ENCODE results near the gene PMAIP1.

Gene PMAIP1

GRCh38 chr18:59907660-59908059 is 7.9 kb downstream of the PMAIP1 start:
- no peak for DNase-seq (ENCODE audit: extremely low spot score)
- no peak for TF ChIP-seq BHLHE40 (IDR thresholded peaks at IDR 0.05; ENCODE audit: borderline replicate concordance)
- no peak for TF ChIP-seq SP1 (IDR thresholded peaks at IDR 0.05)
- TF ChIP-seq SUZ12 (IDR thresholded peaks at IDR 0.05), result no peak
- no peak for TF ChIP-seq L3MBTL2 (conservative IDR thresholded peaks at IDR 0.05)
- no peak for TF ChIP-seq FOXA1 (IDR thresholded peaks at IDR 0.05)
- no peak for TF ChIP-seq LEF1 (IDR thresholded peaks at IDR 0.05; ENCODE audit: borderline replicate concordance)
- no peak for TF ChIP-seq ARNT (IDR thresholded peaks at IDR 0.05)
- TF ChIP-seq FOXM1 (IDR thresholded peaks at IDR 0.05; ENCODE audit: borderline replicate concordance), result no peak
- no peak for TF ChIP-seq ELF4 (IDR thresholded peaks at IDR 0.05)
- no peak for TF ChIP-seq TARDBP (IDR thresholded peaks at IDR 0.05)
- no peak for TF ChIP-seq CTBP1 (IDR thresholded peaks at IDR 0.05; ENCODE audit: borderline replicate concordance)
- no peak for TF ChIP-seq NFRKB (IDR thresholded peaks at IDR 0.05)
- no peak for TF ChIP-seq PKNOX1 (IDR thresholded peaks at IDR 0.05)
- no peak for TF ChIP-seq ZNF384 (IDR thresholded peaks at IDR 0.05)
- TF ChIP-seq HDGF (IDR thresholded peaks at IDR 0.05; ENCODE audit: borderline replicate concordance), result no peak
- TF ChIP-seq FOXK2 (IDR thresholded peaks at IDR 0.05), result no peak
- CTCF ChIA-PET, result interaction anchor here (1.1 kb wide), 1 partner anchor 72 kb away, joined by 3 read pairs; no protein-coding TSS in a partner anchor
- POLR2A ChIA-PET, result interaction anchor here (1.6 kb wide), 1 partner anchor 11 kb away, joined by 4 read pairs; no protein-coding TSS in a partner anchor

- POLR2A ChIA-PET, result interaction anchor here (2.9 kb wide), 1 partner anchor 9 kb away, joined by 29 read pairs; the partner anchor contains the start of gene PMAIP1
- no peak for TF ChIP-seq NFRKB (IDR thresholded peaks at IDR 0.05)
- CTCF ChIA-PET, result no interaction called here
- no peak for DNase-seq (ENCODE audit: extremely low spot score)
Measured at GRCh38 chr18:59908799-59909198, 9.0 kb downstream of the PMAIP1 start.

- TF ChIP-seq SUZ12 (IDR thresholded peaks at IDR 0.05), result no peak
- TF ChIP-seq ARNT (IDR thresholded peaks at IDR 0.05), result no peak
- TF ChIP-seq CTBP1 (IDR thresholded peaks at IDR 0.05; ENCODE audit: borderline replicate concordance), result no peak
- no peak for TF ChIP-seq ZNF384 (IDR thresholded peaks at IDR 0.05)
- no peak for TF ChIP-seq ELF4 (IDR thresholded peaks at IDR 0.05)
- no peak for TF ChIP-seq HDGF (IDR thresholded peaks at IDR 0.05; ENCODE audit: borderline replicate concordance)
- TF ChIP-seq FOXA1 (IDR thresholded peaks at IDR 0.05), result no peak
- no peak for TF ChIP-seq FOXM1 (IDR thresholded peaks at IDR 0.05; ENCODE audit: borderline replicate concordance)
- no peak for TF ChIP-seq LEF1 (IDR thresholded peaks at IDR 0.05; ENCODE audit: borderline replicate concordance)
- no peak for TF ChIP-seq BHLHE40 (IDR thresholded peaks at IDR 0.05; ENCODE audit: borderline replicate concordance)
- no peak for TF ChIP-seq NFRKB (IDR thresholded peaks at IDR 0.05)
- TF ChIP-seq PKNOX1 (IDR thresholded peaks at IDR 0.05), result no peak
- TF ChIP-seq TARDBP (IDR thresholded peaks at IDR 0.05), result no peak
- TF ChIP-seq SP1 (IDR thresholded peaks at IDR 0.05), result no peak
- TF ChIP-seq FOXK2 (IDR thresholded peaks at IDR 0.05), result no peak
- TF ChIP-seq L3MBTL2 (conservative IDR thresholded peaks at IDR 0.05), result no peak
- ChIA-PET CTCF (no interaction called here), POLR2A (interaction anchor here (2.9 kb wide), 1 partner anchor 10 kb away, joined by 29 read pairs; the partner anchor contains the start of gene PMAIP1)
- no peak for DNase-seq (ENCODE audit: extremely low spot score)
Measured at GRCh38 chr18:59909289-59910036, 9.7 kb downstream of the PMAIP1 start.

- TF ChIP-seq LEF1 (IDR thresholded peaks at IDR 0.05; ENCODE audit: borderline replicate concordance), result no peak
- TF ChIP-seq SUZ12 (IDR thresholded peaks at IDR 0.05), result no peak
- TF ChIP-seq FOXA1 (IDR thresholded peaks at IDR 0.05), result no peak
- no peak for TF ChIP-seq FOXK2 (IDR thresholded peaks at IDR 0.05)
- TF ChIP-seq ELF4 (IDR thresholded peaks at IDR 0.05), result no peak
- ChIA-PET POLR2A (interaction anchor here (2.9 kb wide), 1 partner anchor 11 kb away, joined by 29 read pairs; the partner anchor contains the start of gene PMAIP1), CTCF (no interaction called here)
- DNase-seq (ENCODE audit: extremely low spot score), result no peak
Measured at GRCh38 chr18:59910967-59911366, 11.2 kb downstream of the PMAIP1 start.

- no peak for DNase-seq (ENCODE audit: extremely low spot score)
- TF ChIP-seq NFRKB (IDR thresholded peaks at IDR 0.05), result no peak
- TF ChIP-seq SP1 (IDR thresholded peaks at IDR 0.05), result no peak
- no peak for TF ChIP-seq FOXM1 (IDR thresholded peaks at IDR 0.05; ENCODE audit: borderline replicate concordance)
- no peak for TF ChIP-seq BHLHE40 (IDR thresholded peaks at IDR 0.05; ENCODE audit: borderline replicate concordance)
- no peak for TF ChIP-seq L3MBTL2 (conservative IDR thresholded peaks at IDR 0.05)
- no peak for TF ChIP-seq LEF1 (IDR thresholded peaks at IDR 0.05; ENCODE audit: borderline replicate concordance)
- TF ChIP-seq PKNOX1 (IDR thresholded peaks at IDR 0.05), result no peak
- TF ChIP-seq SUZ12 (IDR thresholded peaks at IDR 0.05), result no peak
- CTCF ChIA-PET, result no interaction called here
- POLR2A ChIA-PET, result no interaction called here
Measured at GRCh38 chr18:59911600-59911999, 11.8 kb downstream of the PMAIP1 start.

- ChIA-PET POLR2A (no interaction called here), CTCF (no interaction called here)
- DNase-seq (ENCODE audit: extremely low spot score), result no peak
- no peak for TF ChIP-seq SP1 (IDR thresholded peaks at IDR 0.05)
- no peak for TF ChIP-seq NFRKB (IDR thresholded peaks at IDR 0.05)
- no peak for TF ChIP-seq SUZ12 (IDR thresholded peaks at IDR 0.05)
- TF ChIP-seq FOXA1 (IDR thresholded peaks at IDR 0.05), result no peak
- no peak for TF ChIP-seq CTBP1 (IDR thresholded peaks at IDR 0.05; ENCODE audit: borderline replicate concordance)
- no peak for TF ChIP-seq FOXM1 (IDR thresholded peaks at IDR 0.05; ENCODE audit: borderline replicate concordance)
- no peak for TF ChIP-seq ZNF384 (IDR thresholded peaks at IDR 0.05)
- TF ChIP-seq FOXK2 (IDR thresholded peaks at IDR 0.05), result no peak
Measured at GRCh38 chr18:59912007-59912550, 12.3 kb downstream of the PMAIP1 start.
